AG09319 (cell line): ENCODE data around the gene RDH13.

Experiments
- DNase-seq: peaks from one replicate; pipeline ENCODE4 v3.0.0-alpha.2; 2010; ENCODE audit warnings: low read depth; ENCODE audit errors: extremely low read depth
- CTCF ChIP-seq: IDR thresholded peaks from 2 replicates; pipeline ENCODE4 v1.5.1; 2011; ENCODE audit warnings: low read depth, mild to moderate bottlenecking, inconsistent platforms, low read length, moderate library complexity

RDH13 gene

GRCh38 chr19:55089342-55089944 is 26.5 kb upstream of the RDH13 start:
- TF ChIP-seq CTCF: no peak
- no peak for DNase-seq

GRCh38 chr19:55088543-55089341 is 25.8 kb upstream of the RDH13 start:
- peak; percentile 62 for TF ChIP-seq CTCF
- no peak for DNase-seq

DNA sequence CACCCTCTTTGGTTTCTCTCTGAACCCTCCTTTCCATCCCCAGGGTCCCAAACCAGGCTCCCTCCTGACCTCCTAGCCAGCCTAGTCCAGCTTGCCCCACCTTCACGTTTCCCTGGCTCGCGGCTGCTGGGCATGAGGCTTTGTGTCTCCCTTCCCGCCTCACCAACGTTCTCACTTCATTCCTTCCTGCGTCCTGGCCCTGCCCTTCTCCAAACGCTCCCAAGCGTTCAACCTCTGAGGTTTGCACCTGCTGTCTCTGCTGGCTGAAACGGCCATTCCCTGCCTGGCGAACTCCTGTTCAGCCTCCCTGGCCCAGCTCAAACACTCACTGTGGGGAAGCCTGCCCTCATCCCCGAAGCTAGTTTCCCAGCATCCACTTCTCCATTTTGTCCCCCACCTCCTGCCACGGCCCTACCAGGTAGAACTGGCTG is 25.1 kb upstream of the RDH13 start:
- no peak for TF ChIP-seq CTCF
- DNase-seq: no peak

GRCh38 chr19:55087542-55087901 is 24.6 kb upstream of the RDH13 start:
- no peak for DNase-seq
- TF ChIP-seq CTCF: no peak

DNA sequence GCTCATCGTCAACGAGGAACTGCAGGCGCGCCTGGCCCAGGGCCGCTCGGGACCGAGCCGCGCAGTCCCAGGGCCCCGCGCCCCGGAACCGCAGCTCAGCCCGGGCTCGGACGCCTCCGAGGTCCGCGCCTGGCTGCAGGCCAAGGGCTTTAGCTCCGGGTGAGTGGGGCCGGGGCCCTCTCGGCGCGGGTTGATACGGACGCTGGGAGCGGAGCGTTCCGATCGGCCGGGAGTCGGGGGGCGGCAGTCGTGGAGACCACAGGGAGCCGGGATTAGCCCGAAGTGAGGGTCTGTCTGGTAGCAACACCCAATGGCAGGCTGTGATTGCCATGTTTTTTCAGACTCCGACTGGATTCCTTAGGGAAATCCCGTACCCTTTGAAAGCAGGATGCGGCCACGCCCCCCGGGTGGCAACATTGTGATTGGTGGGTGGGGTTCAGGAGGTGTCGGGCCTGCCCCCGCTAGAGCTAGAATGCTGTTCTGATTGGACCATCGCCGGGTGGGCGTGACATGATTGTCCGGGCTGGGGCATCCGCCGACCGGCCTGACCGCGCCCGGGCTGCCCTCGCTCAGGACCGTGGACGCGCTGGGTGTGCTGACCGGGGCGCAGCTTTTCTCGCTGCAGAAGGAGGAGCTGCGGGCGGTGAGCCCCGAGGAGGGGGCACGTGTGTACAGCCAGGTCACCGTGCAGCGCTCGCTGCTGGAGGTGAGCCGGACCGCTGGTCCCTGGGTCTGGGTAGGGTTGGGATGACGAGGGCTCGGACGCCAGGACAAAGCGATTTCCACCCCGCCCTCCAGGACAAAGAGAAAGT is 24.0 kb upstream of the RDH13 start:
- no peak for TF ChIP-seq CTCF
- DNase-seq: peak; percentile 72

DNA sequence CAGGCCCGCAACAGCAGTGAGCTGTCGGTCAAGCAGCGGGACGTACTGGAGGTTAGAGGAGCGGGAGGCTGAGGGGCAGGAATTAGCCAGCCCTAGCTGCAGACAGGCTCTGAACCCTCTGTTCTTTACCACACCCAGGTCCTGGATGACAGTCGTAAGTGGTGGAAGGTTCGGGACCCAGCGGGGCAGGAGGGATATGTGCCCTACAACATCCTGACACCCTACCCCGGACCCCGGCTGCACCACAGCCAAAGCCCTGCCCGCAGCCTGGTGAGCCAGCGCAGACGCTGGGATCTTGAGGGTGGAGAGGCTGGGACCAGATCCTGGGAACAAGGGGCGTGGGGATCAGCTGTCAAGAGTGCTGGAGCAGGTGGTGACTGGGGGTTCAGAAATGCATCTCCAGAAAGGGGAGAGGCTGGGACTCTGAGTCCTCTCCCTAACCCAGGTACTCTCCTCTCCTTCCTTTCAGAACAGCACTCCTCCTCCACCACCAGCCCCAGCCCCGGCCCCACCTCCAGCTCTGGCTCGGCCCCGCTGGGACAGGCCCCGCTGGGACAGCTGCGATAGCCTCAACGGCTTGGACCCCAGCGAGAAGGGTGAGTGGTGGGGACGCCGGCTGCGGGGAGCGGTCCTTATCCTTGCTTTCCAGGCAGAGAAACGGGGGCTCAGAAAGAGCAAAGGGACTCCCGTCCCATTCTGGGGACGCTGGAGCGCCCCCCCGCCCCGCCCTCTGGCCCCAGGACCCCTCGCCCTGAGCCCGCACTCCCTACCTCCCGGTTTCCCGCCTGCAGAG is 23.2 kb upstream of the RDH13 start:
- DNase-seq: no peak
- no peak for TF ChIP-seq CTCF
